SHP77 (cell line): ENCODE measurements around the gene PLCXD1.
"Not testable (repeated sequence)": the region's sequence is repeated elsewhere in the genome, so short reads cannot be mapped to it uniquely, and the experiment has no call there.

Source experiments
- DNase-seq, 2 experiments: peaks; one replicate each; lab custom pipeline; 2025; lab: John Stamatoyannopoulos, UW

PLCXD1 gene

DNA sequence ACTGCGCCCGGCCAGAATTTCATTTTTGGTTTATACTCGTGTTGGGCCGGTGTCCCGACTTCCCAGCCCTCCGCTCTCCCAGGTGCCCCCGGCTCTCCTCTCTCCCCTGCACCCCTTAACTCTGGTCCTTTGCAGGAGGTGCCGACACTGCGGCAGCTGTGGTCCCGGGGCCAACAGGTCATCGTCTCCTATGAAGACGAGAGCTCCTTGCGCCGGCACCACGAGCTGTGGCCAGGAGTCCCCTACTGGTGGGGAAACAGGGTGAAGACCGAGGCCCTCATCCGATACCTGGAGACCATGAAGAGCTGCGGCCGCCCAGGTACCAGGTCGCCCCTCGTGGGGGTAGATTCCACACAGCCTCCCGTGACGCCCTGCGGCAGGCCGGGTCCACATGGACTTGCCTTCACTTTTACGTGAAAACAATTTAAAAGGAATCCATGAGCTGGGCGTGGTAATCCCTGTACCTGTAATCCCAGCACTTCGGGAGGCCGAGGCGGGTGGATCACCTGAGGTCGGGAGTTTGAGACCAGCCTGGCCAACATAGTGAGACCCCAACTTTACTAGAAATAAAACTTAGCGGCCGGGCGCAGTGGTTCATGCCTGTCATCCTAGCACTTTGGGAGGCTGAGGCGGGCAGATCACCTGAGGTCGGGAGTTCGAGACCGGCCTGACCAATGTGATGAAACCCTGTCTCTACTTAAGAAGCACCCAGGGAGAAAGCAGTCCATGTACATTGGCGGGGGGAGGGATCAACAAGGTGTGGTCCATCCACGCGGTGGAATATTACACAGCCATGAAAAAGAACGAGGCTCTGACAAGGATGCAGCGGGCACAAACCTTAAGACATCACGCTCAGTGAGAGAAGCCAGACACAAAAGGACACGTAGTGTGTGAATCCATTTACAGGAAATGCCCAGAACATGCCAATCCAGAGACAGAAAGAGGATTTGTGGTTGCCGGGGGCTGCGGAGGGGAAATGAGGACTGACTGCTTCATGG, 12.0 kb downstream of the PLCXD1 start:
- no peak for DNase-seq

GRCh38 chrX:295136-295535, 14.0 kb downstream of the PLCXD1 start:
- no peak for DNase-seq

- no peak for DNase-seq
These were observed 17.8 kb downstream of the PLCXD1 start for GRCh38 chrX:298993-299392.

DNA sequence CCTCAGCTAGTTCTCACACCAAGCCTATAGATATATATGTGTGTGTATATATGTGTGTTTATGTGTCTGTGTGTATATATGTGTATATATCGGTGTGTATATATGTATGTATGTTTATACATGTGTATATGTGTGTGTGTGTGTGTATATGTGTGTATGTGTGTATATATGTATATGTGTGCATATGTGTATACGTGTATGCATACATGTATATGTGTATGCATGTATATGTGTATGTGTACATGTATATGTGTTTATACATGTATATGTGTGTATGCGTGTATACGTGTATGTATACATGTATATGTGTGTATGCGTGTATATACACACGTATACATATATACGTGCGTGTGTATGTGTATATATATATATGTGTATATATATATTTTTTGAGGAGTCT, 19.2 kb downstream of the PLCXD1 start:
- DNase-seq, result no peak

GRCh38 chrX:302975-303374, 21.8 kb downstream of the PLCXD1 start:
- no peak for DNase-seq

GRCh38 chrX:305781-306613, 24.8 kb downstream of the PLCXD1 start:
- not testable (repeated sequence) for DNase-seq

- DNase-seq, result not testable (repeated sequence)
These were observed 25.6 kb downstream of the PLCXD1 start for GRCh38 chrX:306614-307251.

DNA sequence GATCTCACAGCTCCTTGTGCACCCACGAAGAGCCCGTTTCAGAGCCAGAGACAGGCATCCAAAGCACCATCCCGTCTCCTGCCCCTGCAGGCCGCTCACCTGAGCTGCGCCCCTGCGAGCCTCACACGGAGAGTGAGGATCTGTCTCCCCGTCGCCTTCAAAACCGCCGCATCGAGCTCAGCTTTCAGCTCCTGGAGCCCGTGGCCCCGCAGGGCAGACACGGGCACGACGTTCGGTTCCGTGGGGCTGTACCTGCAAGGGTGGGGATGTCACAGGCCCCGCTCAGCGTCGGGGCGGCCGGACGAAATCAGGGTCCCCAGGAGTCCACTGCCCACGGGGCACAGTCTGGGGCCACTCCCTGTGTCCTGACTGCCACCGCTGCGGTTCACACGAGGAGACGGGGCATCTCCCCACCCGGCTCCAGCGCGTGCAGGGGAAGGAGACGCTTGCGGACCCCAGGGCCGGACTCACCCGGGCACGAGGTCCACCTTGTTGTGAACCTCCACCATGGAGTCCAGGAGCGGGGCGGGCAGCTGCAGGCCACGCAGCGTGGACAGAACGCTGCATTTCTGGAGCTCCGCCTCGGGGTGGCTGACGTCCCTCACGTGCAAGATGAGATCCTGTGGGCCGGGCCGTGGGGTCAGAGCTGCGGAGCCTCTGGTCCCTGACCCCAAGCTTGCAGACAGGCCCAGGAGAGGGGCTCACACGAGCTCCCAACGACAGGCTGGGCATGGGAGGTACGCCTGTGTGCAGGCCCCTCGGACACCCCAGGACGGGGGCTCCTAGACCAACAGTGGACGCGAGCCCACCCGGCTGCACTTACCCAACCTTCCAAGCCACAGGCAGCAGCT, 26.3 kb downstream of the PLCXD1 start:
- DNase-seq, result no peak

GRCh38 chrX:308821-309520, 27.8 kb downstream of the PLCXD1 start:
- no peak for DNase-seq

DNA sequence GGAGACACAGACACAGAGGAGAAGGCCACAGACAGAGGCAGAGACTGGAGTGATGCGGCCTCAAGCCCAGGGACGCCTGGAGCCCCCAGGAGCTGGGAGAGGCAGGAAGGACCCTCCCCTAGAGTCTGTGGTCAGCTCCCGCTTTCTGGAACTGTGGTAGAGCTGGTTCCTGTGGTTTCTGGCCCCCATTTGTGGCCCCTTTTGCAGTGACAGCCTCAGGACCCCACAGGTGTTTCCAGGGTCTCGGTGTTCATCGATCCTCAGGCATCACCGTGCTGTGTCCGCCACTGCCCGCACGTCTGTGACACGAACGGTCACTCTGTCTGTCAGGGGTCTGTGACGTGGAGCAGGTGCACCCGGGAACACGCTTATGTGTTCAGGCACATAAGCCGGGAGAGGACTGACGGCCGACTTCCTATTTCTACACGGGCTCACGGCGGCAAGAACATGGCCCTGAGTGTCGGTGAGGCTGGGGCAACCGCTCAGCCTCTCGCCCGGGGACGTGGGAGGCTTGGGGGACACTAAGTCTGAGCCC, 29.5 kb downstream of the PLCXD1 start:
- no peak for DNase-seq

- no peak for DNase-seq
These were observed 30.3 kb downstream of the PLCXD1 start for GRCh38 chrX:311156-312129.

DNA sequence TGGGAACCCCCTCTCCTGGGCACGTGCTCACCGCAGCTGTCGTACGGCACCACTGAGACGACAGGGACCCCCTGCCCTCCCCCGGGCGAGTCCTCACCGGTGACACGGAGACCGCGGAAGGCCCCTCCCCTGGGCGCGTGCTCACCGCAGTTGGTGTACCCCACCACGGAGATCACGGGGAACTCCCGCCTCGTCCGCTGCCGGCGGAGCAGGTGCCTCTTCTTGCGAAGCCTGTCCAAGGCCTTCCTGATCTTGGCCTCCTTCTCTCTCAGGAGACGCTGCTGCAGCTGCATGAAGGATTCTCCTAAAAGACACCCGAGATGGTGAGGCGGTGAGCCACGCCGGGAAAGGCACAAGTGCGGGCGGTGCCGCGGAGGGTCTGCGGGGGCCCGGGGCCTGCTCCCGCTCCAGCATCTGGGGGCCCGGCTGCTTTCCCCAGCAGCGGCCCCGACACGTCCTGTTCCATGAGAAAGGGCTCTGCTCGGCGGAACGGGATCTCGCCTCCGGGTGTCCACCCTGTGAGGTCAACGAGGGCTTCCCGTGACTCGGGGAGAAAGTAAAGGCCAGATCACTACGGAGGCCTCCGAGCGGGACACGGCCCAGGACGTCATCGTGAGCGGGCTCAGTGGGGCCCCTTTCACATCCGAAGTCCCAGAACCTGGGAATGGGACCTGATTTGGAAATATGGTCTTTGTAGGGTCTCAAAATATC, 31.6 kb downstream of the PLCXD1 start:
- DNase-seq, result no peak

- no peak for DNase-seq
These were observed 32.4 kb downstream of the PLCXD1 start for GRCh38 chrX:313546-313945.

DNA sequence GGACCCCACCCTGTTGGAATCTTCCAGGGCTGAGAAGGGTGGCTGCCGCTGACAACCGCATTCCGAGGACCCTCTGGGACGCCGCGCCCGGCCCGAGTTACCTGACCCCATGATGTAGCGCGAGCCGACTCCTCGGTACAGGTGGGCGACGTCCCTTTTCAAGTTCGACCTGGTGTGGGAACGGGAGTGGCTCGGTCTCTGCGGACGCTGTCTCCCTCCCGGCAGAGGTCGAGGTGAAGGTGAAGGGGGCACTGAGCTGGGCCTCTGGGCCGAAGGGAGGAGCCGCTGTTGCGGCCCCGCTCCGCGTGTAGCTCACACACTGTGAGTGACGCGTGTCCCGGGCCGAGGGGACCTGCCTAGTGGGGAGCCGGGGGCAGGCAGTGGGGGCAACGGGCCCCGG, 32.9 kb downstream of the PLCXD1 start:
- no peak for DNase-seq

DNA sequence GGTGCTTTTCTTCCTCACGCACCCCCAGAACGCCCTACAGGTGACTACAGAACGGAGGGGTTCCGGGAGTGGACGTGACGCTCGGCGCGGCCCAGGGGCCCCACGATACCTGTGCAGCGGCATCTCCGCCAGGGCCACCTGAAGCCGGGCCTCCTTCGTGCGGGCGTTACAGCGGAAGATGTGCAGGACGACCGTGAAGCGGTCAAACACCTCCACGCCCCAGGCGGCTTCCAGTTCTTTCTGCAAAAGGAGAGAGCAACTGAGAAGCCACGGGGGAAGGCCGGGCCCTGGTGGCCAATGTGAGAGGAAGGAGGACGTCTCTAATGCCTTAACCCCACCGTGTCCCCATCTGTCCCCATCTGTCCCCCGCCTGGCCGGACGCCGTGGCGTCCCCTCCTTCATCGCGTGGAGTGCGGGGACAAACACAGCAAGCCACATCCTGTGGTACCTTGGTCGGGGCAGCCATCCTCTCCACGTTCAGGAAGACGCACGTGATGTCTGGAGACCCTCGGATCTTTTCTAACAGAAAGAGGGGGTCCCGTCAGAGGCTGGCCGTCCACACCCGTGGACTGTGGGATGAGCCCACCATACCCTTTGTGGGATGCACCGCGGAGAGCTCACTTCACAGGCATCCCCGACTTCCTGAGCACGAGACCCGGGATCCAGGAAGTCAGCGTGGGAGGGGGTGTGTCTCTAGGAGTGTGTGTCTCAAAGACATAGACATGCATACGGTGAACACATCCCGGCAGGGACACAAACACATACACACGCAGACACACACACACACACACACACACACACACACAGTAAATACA, 33.8 kb downstream of the PLCXD1 start:
- DNase-seq, result no peak

DNA sequence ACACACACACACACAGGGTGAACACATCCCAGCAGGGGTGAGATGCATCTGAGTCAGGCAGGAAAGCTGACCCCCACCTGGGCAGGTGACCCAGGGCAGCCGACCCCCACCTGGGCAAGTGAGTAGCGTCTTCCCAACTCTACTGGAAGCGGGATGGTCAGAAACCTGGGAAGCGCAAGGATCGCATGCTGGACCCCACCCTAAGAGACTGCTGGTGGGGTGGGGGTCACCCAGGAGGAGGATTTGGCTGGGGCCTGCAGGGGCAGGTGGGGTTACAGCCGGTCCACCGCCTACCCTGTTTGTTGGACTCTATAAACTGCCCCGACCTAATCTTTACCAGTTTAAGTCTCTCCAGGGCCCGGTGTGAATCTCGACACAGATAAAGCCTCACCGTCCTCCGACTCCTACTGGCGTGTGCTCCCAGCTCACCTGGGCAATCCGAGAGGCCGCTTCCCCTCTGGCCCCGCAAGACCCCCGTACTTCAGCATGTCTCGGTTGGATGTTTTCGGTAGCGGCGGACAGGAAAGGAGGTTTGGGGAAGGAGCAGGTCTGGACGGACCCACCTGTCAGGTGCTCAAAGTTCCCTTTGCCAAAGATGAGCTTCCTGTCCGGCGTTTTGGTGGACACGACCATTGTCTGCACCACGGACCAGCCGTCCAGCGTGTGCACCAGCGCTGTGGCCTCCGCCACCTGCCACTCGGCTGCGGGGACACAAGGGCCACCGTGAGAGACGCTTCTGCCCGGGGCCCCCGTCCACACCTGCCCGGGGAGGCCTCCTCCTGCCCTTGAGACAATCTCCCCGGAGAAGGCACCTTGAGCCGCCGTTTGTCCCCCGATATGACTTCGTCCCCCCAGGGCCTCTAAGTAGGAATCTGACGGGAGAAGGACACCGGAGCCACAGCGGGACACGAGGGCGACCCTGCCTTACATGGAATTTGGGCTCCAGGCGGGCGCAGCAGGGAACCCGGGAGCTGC, 35.5 kb downstream of the PLCXD1 start:
- no peak for DNase-seq
